ENCODE results near the gene CZIB.

- TF ChIP-seq CTCF (conservative IDR thresholded peaks at IDR 0.05; ENCODE audit: low read depth, low read length): 0 out of 2 replicates have a peak, but pooled peaks have one; percentile 25
- TF ChIP-seq EZH2 (IDR thresholded peaks at IDR 0.05; ENCODE audit: borderline replicate concordance, low read depth, low read length, poor library complexity, severe bottlenecking): no peak
These were observed 45.6 kb upstream of the CZIB start for GRCh38 chr1:53266038-53266437.

All from A673 (cell line).